Measurements from ENCODE around the gene AFG1L.

The AFG1L gene

GRCh38 chr6:108359901-108360882 lies 65.3 kb downstream of the AFG1L start:
- Histone ChIP-seq H3K36me3 (ENCODE audit: control insufficient read depth, insufficient read depth, low read length) (no peaks in the 10 kb centered on the region), H3K4me3 (ENCODE audit: low read depth, low read length) (no peak overlapping the region), H3K9ac (ENCODE audit: low read depth, low read length) (no peak overlapping the region), H3K27me3 (ENCODE audit: control insufficient read depth, insufficient read depth, low read length) (no peaks in the 10 kb centered on the region), H3K9me3 (ENCODE audit: control insufficient read depth, insufficient read depth, low read length) (no peaks in the 10 kb centered on the region), H3K4me1 (ENCODE audit: control insufficient read depth, insufficient read depth, low read length) (peaks cover 3% of the 10 kb centered on the region)

- H3K4me1 ChIP-seq (ENCODE audit: control insufficient read depth, insufficient read depth, low read length): peaks cover 3% of the 10 kb centered on the region
- H3K4me3 ChIP-seq (ENCODE audit: low read depth, low read length): no peak overlapping the region
- no peaks in the 10 kb centered on the region for H3K27me3 ChIP-seq (ENCODE audit: control insufficient read depth, insufficient read depth, low read length)
- H3K9ac ChIP-seq (ENCODE audit: low read depth, low read length): no peak overlapping the region
- no peaks in the 10 kb centered on the region for H3K36me3 ChIP-seq (ENCODE audit: control insufficient read depth, insufficient read depth, low read length)
- no peaks in the 10 kb centered on the region for H3K9me3 ChIP-seq (ENCODE audit: control insufficient read depth, insufficient read depth, low read length)
Measured at GRCh38 chr6:108360919-108361311, 66.1 kb downstream of the AFG1L start.

GRCh38 chr6:108361312-108361932 lies 66.6 kb downstream of the AFG1L start:
- Histone ChIP-seq H3K9me3 (ENCODE audit: control insufficient read depth, insufficient read depth, low read length) (no peaks in the 10 kb centered on the region), H3K36me3 (ENCODE audit: control insufficient read depth, insufficient read depth, low read length) (no peaks in the 10 kb centered on the region), H3K9ac (ENCODE audit: low read depth, low read length) (no peak overlapping the region), H3K4me1 (ENCODE audit: control insufficient read depth, insufficient read depth, low read length) (peaks cover 3% of the 10 kb centered on the region), H3K27me3 (ENCODE audit: control insufficient read depth, insufficient read depth, low read length) (no peaks in the 10 kb centered on the region), H3K4me3 (ENCODE audit: low read depth, low read length) (no peak overlapping the region)

- H3K4me1 ChIP-seq (ENCODE audit: control insufficient read depth, insufficient read depth, low read length): peaks cover 3% of the 10 kb centered on the region
- H3K9me3 ChIP-seq (ENCODE audit: control insufficient read depth, insufficient read depth, low read length): no peaks in the 10 kb centered on the region
- H3K36me3 ChIP-seq (ENCODE audit: control insufficient read depth, insufficient read depth, low read length): no peaks in the 10 kb centered on the region
- no peak overlapping the region for H3K9ac ChIP-seq (ENCODE audit: low read depth, low read length)
- H3K27me3 ChIP-seq (ENCODE audit: control insufficient read depth, insufficient read depth, low read length): no peaks in the 10 kb centered on the region
- no peak overlapping the region for H3K4me3 ChIP-seq (ENCODE audit: low read depth, low read length)
Measured at GRCh38 chr6:108362455-108362854, 67.6 kb downstream of the AFG1L start.

GRCh38 chr6:108363113-108363512 lies 68.3 kb downstream of the AFG1L start:
- H3K9me3 ChIP-seq (ENCODE audit: control insufficient read depth, insufficient read depth, low read length): no peaks in the 10 kb centered on the region
- H3K36me3 ChIP-seq (ENCODE audit: control insufficient read depth, insufficient read depth, low read length): no peaks in the 10 kb centered on the region
- H3K4me1 ChIP-seq (ENCODE audit: control insufficient read depth, insufficient read depth, low read length): peaks cover 3% of the 10 kb centered on the region
- H3K9ac ChIP-seq (ENCODE audit: low read depth, low read length): no peak overlapping the region
- no peaks in the 10 kb centered on the region for H3K27me3 ChIP-seq (ENCODE audit: control insufficient read depth, insufficient read depth, low read length)
- H3K4me3 ChIP-seq (ENCODE audit: low read depth, low read length): no peak overlapping the region

- Histone ChIP-seq H3K4me3 (ENCODE audit: low read depth, low read length) (no peak overlapping the region), H3K4me1 (ENCODE audit: control insufficient read depth, insufficient read depth, low read length) (peaks cover 3% of the 10 kb centered on the region), H3K9ac (ENCODE audit: low read depth, low read length) (no peak overlapping the region)
Measured at GRCh38 chr6:108363889-108364313, 69.0 kb downstream of the AFG1L start.

GRCh38 chr6:108364470-108364869 lies 69.6 kb downstream of the AFG1L start:
- H3K4me1 ChIP-seq (ENCODE audit: control insufficient read depth, insufficient read depth, low read length): peaks cover 3% of the 10 kb centered on the region
- no peaks in the 10 kb centered on the region for H3K9me3 ChIP-seq (ENCODE audit: control insufficient read depth, insufficient read depth, low read length)
- H3K4me3 ChIP-seq (ENCODE audit: low read depth, low read length): no peak overlapping the region
- H3K36me3 ChIP-seq (ENCODE audit: control insufficient read depth, insufficient read depth, low read length): no peaks in the 10 kb centered on the region
- H3K27me3 ChIP-seq (ENCODE audit: control insufficient read depth, insufficient read depth, low read length): no peaks in the 10 kb centered on the region
- H3K9ac ChIP-seq (ENCODE audit: low read depth, low read length): no peak overlapping the region

More at GRCh38 chr6:108363889-108364313, 69.0 kb downstream of the AFG1L start:
- H3K27me3 ChIP-seq (ENCODE audit: control insufficient read depth, insufficient read depth, low read length): no peaks in the 10 kb centered on the region
- H3K36me3 ChIP-seq (ENCODE audit: control insufficient read depth, insufficient read depth, low read length): no peaks in the 10 kb centered on the region
- H3K9me3 ChIP-seq (ENCODE audit: control insufficient read depth, insufficient read depth, low read length): no peaks in the 10 kb centered on the region

GRCh38 chr6:108365478-108365877 lies 70.6 kb downstream of the AFG1L start:
- no peak overlapping the region for H3K4me3 ChIP-seq (ENCODE audit: low read depth, low read length)
- no peaks in the 10 kb centered on the region for H3K9me3 ChIP-seq (ENCODE audit: control insufficient read depth, insufficient read depth, low read length)
- no peaks in the 10 kb centered on the region for H3K36me3 ChIP-seq (ENCODE audit: control insufficient read depth, insufficient read depth, low read length)

GRCh38 chr6:108366236-108366635 lies 71.4 kb downstream of the AFG1L start:
- H3K9me3 ChIP-seq (ENCODE audit: control insufficient read depth, insufficient read depth, low read length): no peaks in the 10 kb centered on the region
- H3K36me3 ChIP-seq (ENCODE audit: control insufficient read depth, insufficient read depth, low read length): no peaks in the 10 kb centered on the region
- H3K4me1 ChIP-seq (ENCODE audit: control insufficient read depth, insufficient read depth, low read length): peaks cover 3% of the 10 kb centered on the region
- H3K9ac ChIP-seq (ENCODE audit: low read depth, low read length): no peak overlapping the region
- no peaks in the 10 kb centered on the region for H3K27me3 ChIP-seq (ENCODE audit: control insufficient read depth, insufficient read depth, low read length)
- H3K4me3 ChIP-seq (ENCODE audit: low read depth, low read length): no peak overlapping the region

More at GRCh38 chr6:108365478-108365877, 70.6 kb downstream of the AFG1L start:
- Histone ChIP-seq H3K9ac (ENCODE audit: low read depth, low read length) (no peak overlapping the region), H3K27me3 (ENCODE audit: control insufficient read depth, insufficient read depth, low read length) (no peaks in the 10 kb centered on the region), H3K4me1 (ENCODE audit: control insufficient read depth, insufficient read depth, low read length) (peaks cover 3% of the 10 kb centered on the region)

- no peak overlapping the region for H3K9ac ChIP-seq (ENCODE audit: low read depth, low read length)
- no peaks in the 10 kb centered on the region for H3K36me3 ChIP-seq (ENCODE audit: control insufficient read depth, insufficient read depth, low read length)
- no peak overlapping the region for H3K4me3 ChIP-seq (ENCODE audit: low read depth, low read length)
- no peaks in the 10 kb centered on the region for H3K27me3 ChIP-seq (ENCODE audit: control insufficient read depth, insufficient read depth, low read length)
- H3K9me3 ChIP-seq (ENCODE audit: control insufficient read depth, insufficient read depth, low read length): no peaks in the 10 kb centered on the region
- H3K4me1 ChIP-seq (ENCODE audit: control insufficient read depth, insufficient read depth, low read length): peaks cover 3% of the 10 kb centered on the region
Measured at GRCh38 chr6:108368431-108369030, 73.7 kb downstream of the AFG1L start.

- no peaks in the 10 kb centered on the region for H3K9me3 ChIP-seq (ENCODE audit: control insufficient read depth, insufficient read depth, low read length)
- no peaks in the 10 kb centered on the region for H3K27me3 ChIP-seq (ENCODE audit: control insufficient read depth, insufficient read depth, low read length)
- H3K4me3 ChIP-seq (ENCODE audit: low read depth, low read length): no peak overlapping the region
- no peak overlapping the region for H3K9ac ChIP-seq (ENCODE audit: low read depth, low read length)
- no peaks in the 10 kb centered on the region for H3K36me3 ChIP-seq (ENCODE audit: control insufficient read depth, insufficient read depth, low read length)
- H3K4me1 ChIP-seq (ENCODE audit: control insufficient read depth, insufficient read depth, low read length): no peaks in the 10 kb centered on the region
Measured at GRCh38 chr6:108380876-108381275, 86.0 kb downstream of the AFG1L start.

All from iPS-15b (cell line).